Measurements from ENCODE around the gene QKI.
"Not testable (repeated sequence)": the region's sequence is repeated elsewhere in the genome, so short reads cannot be mapped to it uniquely, and the experiment has no call there.

QKI gene

GRCh38 chr6:163438940-163439335 lies 24.4 kb downstream of the QKI start:
- no peak overlapping the region for H3K4me3 ChIP-seq (ENCODE audit: low read length)
- no peak for DNase-seq (ENCODE audit: low read depth)
- no peak for TF ChIP-seq CTCF (conservative IDR thresholded peaks at IDR 0.05; ENCODE audit: low read length)

- not testable (repeated sequence) for H3K4me3 ChIP-seq (ENCODE audit: low read length)
These were observed 24.9 kb downstream of the QKI start for GRCh38 chr6:163439390-163439789.

GRCh38 chr6:163439997-163440396 lies 25.5 kb downstream of the QKI start:
- no peak for TF ChIP-seq CTCF (conservative IDR thresholded peaks at IDR 0.05; ENCODE audit: low read length)
- DNase-seq (ENCODE audit: low read depth) = no peak
- no peak overlapping the region for H3K4me3 ChIP-seq (ENCODE audit: low read length)

More at GRCh38 chr6:163439390-163439789, 24.9 kb downstream of the QKI start:
- not testable (repeated sequence) for DNase-seq (ENCODE audit: low read depth)

- DNase-seq (ENCODE audit: low read depth) = no peak
- TF ChIP-seq CTCF (conservative IDR thresholded peaks at IDR 0.05; ENCODE audit: low read length) = no peak
- no peak overlapping the region for H3K4me3 ChIP-seq (ENCODE audit: low read length)
These were observed 27.8 kb downstream of the QKI start for GRCh38 chr6:163442336-163442735.

- TF ChIP-seq CTCF (conservative IDR thresholded peaks at IDR 0.05; ENCODE audit: low read length) = no peak
- no peak overlapping the region for H3K4me3 ChIP-seq (ENCODE audit: low read length)
- no peak for DNase-seq (ENCODE audit: low read depth)
These were observed 29.6 kb downstream of the QKI start for GRCh38 chr6:163444077-163444476.

- no peak for DNase-seq (ENCODE audit: low read depth)
- no peak for TF ChIP-seq CTCF (conservative IDR thresholded peaks at IDR 0.05; ENCODE audit: low read length)
- no peak overlapping the region for H3K4me3 ChIP-seq (ENCODE audit: low read length)
These were observed 32.0 kb downstream of the QKI start for GRCh38 chr6:163446549-163446948.

GRCh38 chr6:163449076-163449475 lies 34.6 kb downstream of the QKI start:
- H3K4me3 ChIP-seq (ENCODE audit: low read length) = no peak overlapping the region
- TF ChIP-seq CTCF (conservative IDR thresholded peaks at IDR 0.05; ENCODE audit: low read length) = no peak
- no peak for DNase-seq (ENCODE audit: low read depth)

GRCh38 chr6:163454425-163454824 lies 39.9 kb downstream of the QKI start:
- no peak overlapping the region for H3K4me3 ChIP-seq (ENCODE audit: low read length)
- no peak for TF ChIP-seq CTCF (conservative IDR thresholded peaks at IDR 0.05; ENCODE audit: low read length)
- DNase-seq (ENCODE audit: low read depth) = no peak
